Myocyte (in vitro differentiated cells): Measurements from ENCODE around the gene PLCB1. TPM values are rescaled to one million over a fixed set of nuclear protein-coding genes. Genes with fewer than 3 reads are reported as not detected.
A peak's percentile ranks its signal among the peaks of the same experiment; 100 is the strongest.
"Not testable (repeated sequence)": the region's sequence is repeated elsewhere in the genome, so short reads cannot be mapped to it uniquely, and the experiment has no call there.

Experiments used
- DNase-seq: peaks from one replicate; pipeline ENCODE4 v3.0.0-alpha.2; 2012; ENCODE audit warnings: low read depth
- total RNA-seq: library from RNA; depleted of rRNA; stranded (reverse); fragments of >200 nt; gene quantifications from 2 replicates; pipeline ENCODE4 v1.2.3, GENCODE V29; 2014

The PLCB1 gene
- total RNA-seq, 1 donor from 2014 or later: 0.29 TPM

DNA sequence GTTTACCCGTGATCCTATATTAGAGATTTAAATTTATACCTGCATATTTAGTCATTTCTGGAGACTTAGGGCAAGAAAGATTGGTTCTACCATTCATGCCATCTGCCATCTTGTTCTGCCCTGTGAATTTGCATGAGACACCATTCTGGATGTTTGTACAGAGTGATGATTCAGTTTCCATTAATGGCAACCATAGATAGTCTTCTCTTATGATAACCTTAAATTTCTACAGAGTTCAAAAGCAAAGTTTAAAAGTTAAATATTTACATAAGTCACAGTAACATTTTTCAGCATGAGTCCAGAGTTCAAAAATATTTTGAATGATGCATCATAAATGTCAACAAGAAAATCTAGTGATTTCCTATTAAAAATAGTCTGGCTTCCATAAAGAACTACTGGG lies 23.2 kb downstream of the PLCB1 start:
- DNase-seq: no peak

DNA sequence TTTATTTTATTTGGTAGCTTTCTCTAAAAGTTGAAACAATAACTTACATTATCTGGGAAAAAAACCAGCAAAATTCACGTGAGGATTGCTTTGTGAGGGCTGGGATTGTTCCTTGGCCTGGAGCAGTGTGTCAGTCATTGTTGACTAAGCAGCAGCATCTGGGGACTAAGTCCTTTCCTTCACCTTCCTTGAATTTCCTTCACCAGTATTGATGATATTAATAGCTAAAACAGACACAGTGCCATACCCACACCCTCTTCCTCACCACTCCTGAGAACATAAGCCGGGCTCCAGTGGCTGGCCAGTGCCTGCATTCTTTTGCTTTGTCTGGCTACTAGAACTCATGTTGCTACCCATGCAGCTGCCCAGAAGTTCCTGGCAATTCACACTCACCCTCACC lies 23.7 kb downstream of the PLCB1 start:
- DNase-seq: peak; percentile 11

DNA sequence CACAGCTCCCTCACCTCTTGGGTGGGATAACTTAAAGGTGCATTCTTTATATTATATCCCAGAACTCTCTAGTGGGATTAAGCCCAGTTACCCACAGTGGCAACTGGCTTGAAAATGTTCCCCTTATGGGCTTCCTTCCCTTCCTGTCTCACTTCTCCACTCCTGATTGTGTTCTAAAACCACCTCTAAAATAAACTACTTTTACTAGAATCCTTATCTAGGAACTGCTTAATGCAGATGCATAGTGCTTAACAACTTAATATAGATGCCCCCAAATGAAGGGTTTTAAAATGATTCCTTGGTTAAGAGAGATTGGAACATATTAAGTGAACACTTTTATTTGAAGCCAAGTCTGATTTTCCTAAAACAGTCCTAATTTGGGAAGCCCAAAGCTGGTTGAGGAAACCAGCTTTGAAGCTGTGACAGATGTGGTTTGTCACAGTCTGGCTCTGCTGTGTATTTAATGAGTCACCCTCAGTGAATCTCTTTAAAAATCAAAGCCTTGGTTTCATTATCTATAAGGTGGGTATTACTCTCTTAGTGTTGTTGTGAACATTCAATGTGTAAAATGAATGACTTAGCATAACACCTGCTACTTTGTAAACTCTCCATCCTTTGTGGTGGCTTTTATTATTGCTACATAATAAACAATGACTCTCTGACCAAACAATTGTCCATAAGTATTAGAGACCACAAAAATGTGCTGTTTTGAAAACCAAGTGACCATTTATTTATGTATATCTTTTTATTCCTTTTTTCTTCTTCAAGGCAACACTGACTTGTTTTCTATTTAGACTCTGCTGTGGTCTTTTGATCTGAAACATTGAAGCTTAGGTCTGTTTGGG lies 24.4 kb downstream of the PLCB1 start:
- no peak for DNase-seq

DNA sequence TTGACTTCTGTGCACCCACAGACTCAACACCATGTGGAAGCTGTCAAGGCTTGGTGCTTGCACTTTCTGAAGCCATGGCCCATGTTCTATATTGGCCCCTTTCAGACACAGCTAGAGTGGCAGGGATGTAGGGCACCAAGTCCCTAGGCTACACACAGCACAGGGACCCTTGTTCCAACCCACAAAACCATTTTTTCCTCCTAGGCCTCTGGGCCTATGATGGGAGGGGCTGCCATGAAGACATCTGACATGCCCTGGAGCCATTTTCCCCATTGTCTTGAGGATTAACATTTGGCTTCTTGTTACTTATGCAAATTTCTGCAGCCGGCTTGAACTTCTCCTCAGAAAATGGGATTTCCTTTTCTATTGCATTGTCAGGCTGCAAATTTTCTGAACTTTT lies 27.2 kb downstream of the PLCB1 start:
- not testable (repeated sequence) for DNase-seq

DNA sequence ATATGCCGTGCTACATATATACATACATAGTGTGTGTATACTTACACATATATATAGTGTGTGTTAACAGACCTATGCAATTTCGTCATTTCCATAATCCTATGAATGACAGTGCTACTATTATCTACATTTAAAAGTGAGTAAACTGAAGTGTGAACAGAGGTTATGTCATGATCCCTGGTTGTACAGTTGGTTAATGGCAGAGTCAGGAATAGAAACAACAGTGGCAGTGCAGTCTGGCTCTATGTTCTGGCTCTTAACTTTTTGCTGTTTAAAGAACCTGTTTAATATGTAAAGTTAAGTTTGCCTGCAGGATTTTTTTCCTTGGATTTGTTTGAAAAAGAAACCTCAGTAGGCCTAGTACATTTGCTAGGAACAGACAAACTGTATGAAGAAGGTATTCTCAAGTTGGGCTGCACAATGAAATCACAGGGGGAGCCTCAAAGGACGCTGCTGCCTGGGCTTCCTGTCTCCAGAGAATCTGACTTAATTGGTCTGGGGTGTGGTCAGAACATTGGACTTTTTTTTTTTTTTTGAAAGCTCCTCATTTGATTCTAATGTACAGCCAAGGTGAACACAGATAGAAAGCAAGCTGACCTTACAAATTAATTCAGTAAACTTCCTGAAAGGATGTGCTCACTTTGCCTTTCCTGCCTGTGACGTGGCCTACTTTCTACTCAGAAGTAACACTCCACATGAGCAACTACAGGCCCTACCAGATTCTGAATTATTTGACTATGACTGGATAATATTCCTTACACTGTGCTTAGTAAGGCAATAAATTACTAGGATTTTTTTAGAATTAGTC lies 29.4 kb downstream of the PLCB1 start:
- DNase-seq: no peak

DNA sequence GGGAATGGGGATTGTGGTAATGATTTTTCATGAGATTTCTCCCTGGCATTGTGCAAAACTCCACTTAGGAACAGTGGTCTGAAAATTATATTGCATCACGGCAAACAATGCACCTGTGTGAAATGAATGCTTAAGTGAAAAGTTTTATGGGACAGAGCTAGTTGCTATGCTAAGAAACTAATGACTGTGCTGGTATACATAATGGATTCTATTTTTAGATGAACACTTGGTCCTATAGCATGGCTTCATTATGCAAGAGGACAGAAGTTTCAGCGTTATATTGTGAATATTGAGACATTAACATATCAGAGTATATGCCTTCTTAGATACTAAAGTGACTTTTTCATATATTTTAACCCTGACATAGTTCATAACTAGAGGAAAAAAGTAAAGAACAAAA lies 30.5 kb downstream of the PLCB1 start:
- DNase-seq: no peak

DNA sequence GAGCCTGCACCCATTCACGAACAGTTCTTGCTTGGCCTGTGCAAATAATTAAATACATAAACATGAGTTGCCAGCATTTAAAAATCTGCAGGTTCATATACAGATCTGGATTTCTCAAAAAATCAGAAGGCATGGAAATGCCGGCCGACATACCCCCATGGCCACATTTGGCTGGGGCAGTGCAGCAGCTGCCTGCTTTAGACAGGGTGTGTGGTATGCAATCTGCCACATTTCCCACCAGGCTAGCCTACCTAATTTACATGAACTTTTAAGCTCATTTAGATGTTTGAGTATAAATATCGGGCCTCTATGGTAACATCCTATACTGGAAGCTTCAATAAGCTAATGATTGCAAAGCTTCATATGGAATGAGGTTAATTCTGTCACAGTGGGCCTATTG lies 31.5 kb downstream of the PLCB1 start:
- no peak for DNase-seq

DNA sequence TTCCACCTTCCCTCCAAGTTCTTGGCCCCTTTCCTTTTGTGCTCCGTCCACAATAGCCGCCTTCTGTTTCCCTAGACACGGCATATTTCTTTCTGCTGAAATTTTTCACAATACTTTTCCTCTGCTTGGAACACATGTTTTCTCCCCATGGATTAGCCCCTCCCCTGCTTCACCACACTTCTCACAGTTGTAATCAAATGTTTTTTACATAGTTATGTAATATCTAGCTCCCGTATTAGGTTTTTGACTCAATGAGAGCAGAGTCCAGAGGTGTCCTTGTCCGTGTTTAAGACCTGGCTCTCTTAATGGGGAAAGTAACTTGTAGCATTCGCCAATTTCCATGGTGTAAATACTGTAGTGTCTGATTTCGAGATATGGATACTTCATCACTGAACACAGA lies 34.7 kb downstream of the PLCB1 start:
- DNase-seq: no peak

DNA sequence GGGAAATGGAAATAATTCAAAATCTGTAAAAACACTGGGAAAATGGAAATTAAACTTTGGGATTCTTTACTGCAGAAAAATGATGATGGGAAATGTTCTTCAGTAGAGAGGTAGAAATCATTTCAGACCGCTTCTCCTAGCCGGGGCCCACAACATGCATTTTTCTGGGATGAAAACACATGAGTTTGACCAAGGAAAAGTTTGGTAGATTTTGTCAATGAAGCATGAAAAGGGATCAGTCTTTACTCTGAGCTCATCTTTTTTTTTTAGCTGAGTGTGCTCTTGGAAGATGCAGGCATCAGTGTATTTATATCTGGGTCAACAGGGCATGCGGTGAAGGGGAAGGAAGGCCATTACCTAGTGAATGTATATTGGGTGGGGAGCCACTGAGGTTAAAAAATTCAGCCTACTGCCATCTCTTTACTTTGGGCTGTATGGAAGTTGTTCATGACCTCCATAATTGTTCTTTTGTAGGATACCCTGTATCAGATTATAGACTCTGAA lies 36.8 kb downstream of the PLCB1 start:
- DNase-seq: no peak

DNA sequence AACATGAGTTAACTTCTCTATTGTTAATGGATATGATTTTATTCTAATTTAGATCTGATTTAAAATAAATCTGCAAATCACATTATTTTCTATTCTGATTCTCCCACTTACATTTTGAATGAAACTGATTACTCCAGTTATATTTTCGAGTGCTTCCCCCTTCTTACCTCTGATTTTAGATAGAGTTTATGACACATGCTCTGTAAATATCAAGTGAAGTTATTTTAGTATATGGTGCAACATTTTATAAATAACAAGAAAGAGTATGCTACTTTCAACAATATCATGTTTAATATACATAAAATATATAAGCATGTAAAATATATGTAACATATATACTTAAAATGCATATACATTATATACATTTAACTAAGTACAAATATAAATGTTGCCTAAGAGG lies 38.9 kb downstream of the PLCB1 start:
- no peak for DNase-seq

DNA sequence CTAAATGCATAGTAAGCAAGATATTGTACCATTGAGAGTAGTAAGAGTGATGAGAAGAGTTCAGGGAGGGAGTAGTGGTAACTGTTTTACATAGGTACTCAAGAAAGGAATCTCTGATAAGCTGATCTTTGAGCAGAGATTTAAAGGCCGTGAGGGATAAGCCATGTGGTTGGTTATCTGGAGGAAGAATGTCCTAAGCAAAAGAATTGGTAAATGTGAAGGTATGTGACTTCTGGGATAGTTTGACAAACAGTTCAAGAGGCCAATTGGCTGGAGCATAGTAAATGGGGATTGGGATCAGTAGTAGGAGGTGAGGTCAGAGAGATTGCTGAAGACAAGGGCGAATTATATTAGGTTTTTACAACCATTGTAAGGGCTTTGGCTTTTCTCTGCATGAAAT lies 40.1 kb downstream of the PLCB1 start:
- no peak for DNase-seq

DNA sequence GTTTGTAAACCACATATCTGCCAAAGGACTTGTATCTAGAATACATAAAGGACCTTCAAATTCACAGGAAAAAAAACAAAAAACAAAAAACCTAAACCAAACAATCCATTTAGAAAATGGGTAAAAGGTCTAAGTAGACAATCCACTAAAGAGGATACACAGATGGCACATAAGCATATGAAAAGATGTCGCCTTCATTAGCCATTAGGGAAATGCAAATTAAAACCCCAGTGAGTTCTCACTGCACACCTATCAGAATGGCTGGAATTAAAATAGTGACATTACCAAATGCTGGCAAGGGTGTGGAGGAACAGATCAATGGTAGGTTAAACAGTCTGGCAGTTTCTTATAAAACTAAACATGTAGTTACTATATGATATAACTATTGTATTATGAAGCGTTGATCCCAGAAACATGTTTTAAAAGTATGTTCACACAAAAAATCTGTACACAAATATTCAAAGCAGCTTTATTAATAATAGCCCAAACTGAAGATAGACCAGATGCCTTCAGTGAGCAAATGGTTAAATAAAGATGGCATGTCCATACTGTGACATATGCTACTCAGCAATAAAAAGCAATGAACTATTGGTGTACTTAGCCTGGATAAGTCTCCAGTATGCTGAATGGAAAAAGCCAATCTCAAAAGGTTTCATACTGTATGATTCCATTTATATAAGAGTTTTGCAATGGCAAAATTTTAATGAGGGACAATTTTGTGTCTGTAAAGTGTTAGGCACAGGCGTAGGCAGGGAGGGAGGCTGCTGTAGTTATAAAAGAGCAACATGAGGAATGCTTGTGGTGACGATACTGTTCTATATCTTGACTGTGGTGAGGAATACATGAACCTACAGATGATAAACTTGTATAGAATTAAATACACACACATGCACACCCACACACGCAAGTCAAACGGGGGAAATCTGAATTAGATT lies 43.9 kb downstream of the PLCB1 start:
- DNase-seq: no peak

DNA sequence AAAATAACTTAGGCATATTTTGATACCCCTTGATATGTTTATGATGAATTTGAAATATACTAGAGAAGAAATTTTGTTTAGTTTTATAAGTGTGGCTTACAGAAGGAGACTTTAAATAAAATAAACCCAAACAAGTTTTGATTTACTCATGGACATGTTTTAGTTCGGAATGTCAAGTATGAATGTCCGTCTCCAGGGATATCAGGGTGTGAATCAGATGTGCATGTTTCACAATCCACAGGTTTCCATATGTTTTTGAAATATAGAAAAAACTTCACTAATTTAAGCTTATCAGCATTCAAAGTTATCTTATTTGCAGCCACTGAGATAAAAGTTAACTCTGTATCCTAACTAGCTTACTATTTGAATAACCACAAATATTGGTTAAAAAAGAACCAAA lies 51.5 kb downstream of the PLCB1 start:
- DNase-seq: no peak

DNA sequence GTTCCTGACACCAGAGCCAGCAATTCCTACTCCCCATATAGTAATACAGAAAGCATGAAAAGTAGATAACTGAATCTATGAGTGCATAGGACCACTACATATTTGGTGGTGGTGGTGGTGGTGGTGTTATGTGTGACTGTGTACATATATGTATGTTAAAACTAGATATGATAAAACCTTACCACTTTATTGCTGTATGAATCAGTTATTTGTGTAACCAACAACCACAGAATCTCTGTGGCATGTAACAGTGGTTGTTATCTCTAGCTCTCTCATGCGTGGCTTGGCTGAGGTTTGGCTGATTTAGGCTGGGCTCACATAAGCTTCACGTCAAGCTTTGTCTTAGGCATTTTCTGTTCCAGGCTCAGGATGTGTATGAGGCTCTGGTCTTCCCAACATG lies 55.7 kb downstream of the PLCB1 start:
- DNase-seq: no peak

DNA sequence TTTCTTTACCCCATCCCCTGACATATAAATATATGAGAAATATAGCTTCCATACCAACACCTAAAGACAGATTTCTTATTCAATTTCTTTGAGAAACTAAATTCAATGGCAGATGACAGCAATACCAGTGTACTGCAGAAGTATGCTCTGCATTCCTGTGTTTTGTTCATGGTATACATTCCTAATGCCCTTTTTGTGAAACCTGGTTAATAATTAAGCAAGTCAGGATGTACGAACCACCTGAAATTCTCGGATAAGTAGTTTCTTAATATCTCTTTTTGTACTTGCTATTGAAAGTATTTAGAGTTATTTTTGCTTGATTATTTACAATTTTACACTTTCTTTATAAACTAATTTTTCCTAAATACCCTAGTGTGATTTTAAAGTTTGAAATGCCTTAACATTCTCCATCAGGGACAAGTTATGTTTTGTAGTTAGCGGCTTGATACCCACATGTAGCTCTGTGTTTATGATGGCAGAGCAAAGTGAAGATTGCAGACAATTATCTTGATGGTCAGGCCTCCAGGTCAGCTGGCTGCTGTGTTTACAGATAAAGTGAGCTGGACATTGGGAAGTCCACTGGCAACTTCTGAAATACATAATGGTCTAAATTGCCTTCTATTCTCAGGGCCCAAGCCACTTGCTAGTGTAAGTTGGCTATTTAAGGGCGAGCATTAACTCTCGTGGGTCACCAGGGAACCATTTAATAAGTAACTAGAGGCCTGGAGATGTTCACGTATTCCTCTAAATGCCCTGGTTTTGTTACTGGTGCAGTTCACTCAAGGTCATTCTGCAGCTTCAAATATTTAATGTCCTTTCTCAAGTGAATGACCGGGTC lies 58.2 kb downstream of the PLCB1 start:
- DNase-seq: no peak

DNA sequence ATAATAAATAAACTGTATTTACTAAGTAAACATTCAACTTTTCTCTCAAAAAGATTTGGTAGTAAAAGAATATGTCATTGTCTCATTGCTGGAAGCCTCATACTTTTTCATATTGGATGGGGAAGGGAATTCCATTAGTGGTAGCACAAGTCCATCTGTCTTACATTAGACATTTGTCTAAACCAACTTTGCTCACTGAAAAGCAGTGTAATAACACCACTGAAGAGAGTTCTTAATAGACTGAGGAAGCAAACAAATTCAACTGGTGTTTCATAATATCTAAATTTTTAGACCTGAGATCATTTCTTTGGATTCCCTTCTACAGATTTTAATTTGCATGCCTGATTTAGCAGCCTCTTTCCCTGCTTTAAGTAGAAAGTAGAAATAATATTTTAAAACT lies 62.7 kb downstream of the PLCB1 start:
- no peak for DNase-seq

DNA sequence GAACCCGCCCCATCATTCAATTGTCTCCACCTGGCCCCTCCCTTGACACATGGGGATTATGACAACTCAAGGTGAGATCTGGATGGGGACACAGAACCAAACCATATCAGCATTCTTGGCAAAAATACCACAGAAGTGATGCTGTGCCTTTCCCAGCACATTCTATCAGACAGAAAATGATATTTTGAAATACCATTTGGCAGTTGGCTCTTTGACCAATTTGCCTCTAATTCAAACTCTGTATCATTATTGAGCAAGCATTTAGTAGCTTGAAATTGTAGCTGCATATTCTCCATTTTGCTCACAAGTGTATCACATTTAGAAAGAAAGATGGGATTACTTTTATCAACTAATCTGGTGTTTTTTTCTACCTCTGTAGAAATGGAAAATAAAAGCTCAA lies 64.0 kb downstream of the PLCB1 start:
- no peak for DNase-seq

DNA sequence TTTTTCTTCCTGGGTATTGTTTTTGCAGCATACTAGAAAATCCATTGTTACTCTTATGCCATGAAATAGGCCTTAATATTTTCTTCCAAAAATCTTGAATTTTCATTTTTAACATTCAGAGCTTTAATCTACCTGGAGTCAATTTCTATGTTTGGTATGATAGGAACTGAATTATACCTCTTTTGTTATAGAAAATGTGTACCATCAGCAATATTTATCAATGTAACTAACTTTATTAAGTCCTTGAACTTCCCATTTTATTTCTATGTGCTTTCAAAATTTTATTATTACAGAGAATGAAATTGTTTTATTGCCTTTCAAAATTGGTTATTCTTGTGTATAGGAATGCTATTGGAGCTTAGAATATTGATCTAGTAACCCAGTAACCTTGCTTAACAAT lies 68.2 kb downstream of the PLCB1 start:
- no peak for DNase-seq

DNA sequence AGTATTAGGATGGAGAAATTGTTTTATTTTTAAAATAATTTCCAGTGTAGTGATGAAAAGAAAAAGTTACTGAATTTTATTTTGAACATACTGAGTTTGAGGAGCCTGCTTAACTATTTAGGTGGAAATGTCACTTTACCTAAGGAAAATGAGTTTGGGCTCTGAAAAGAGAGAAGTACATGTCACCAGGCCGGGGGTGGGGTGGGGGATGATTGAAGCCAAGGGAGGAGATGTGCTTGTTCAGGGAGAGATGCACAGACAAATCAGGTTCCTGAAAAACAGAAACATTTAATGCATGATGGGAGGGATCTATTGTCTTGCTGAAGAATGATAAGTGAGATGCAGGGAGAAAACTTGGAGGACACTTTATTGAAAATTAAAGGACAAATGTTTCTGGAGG lies 71.3 kb downstream of the PLCB1 start:
- DNase-seq: no peak

DNA sequence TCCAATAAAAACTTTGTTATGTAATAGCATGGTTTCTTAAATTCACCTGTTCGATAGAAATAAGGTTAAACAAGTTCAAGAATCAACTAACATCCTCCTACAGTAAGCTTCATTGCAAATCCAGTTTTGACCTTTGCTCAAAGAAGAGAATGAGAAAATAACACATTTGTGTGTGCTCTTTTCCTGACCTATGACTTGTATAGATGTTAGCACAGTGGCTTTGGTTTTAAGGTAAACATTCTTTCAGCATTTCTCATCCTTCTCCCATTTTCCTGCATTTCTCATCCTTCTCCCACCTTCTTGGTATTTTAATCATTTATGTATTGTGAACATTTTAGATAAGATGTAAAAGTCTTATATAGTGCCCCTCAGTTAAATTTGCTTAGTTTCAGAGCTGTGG lies 73.9 kb downstream of the PLCB1 start:
- no peak for DNase-seq
